Esophagus muscularis mucosa (tissue), 4 donors: Measurements from ENCODE around the gene SNTB2. TPM values are rescaled to one million over a fixed set of nuclear protein-coding genes. Genes with fewer than 3 reads are reported as not detected.
A peak's percentile ranks its signal among the peaks of the same experiment; 100 is the strongest.
"Not testable (repeated sequence)": the region's sequence is repeated elsewhere in the genome, so short reads cannot be mapped to it uniquely, and the experiment has no call there.

Experiments
- DNase-seq: peaks from one replicate; pipeline ENCODE4 v3.0.0-alpha.2; 2017; ENCODE audit errors: extremely low spot score
- H3K27ac ChIP-seq, 4 donors: fragments of 200-600 bp; sonication (generic); replicated peaks in 1 of 4; 1 replicate in 3 of 4; 2 replicates in 1 of 4; pipeline ENCODE4 v1.5.1; 2016 to 2019; ENCODE audit warnings: mild to moderate bottlenecking in 1 of 4
- H3K27me3 ChIP-seq, 4 donors: fragments of 200-600 bp; sonication (generic); one replicate each; pipeline versions ENCODE4 v1.5.1 to v1.6.0; 2016 to 2019
- H3K36me3 ChIP-seq, 4 donors: fragments of 200-600 bp; sonication (generic); one replicate each; pipeline ENCODE4 v1.5.1; 2016 to 2019
- H3K4me1 ChIP-seq, 4 donors: fragments of 200-600 bp; sonication (generic); one replicate each; pipeline ENCODE4 v1.5.1; 2016 to 2019
- H3K4me3 ChIP-seq, 4 donors: fragments of 200-600 bp; sonication (generic); 1 replicate in 2 of 4; 2 replicates in 2 of 4; pipeline ENCODE4 v1.5.1; 2016 to 2019; ENCODE audit warnings: mild to moderate bottlenecking in 4 of 4, moderate library complexity in 1 of 4
- H3K9me3 ChIP-seq, 4 donors: fragments of 200-600 bp; sonication (generic); 1 replicate in 3 of 4; 2 replicates in 1 of 4; pipeline ENCODE4 v1.5.1; 2016 to 2019
- EP300 ChIP-seq: sonication (generic); formaldehyde crosslinking; IDR thresholded peaks from one replicate; pipeline ENCODE4 v1.6.1; 2017; ENCODE audit warnings: antibody characterized with exemption
- POLR2A ChIP-seq: fragments of 450-650 bp; IDR thresholded peaks from one replicate; pipeline ENCODE4 v1.6.1; 2017; ENCODE audit warnings: antibody characterized with exemption, moderate library complexity, mild to moderate bottlenecking, low read depth
- POLR2AphosphoS5 ChIP-seq, 2 donors: sonication (generic); formaldehyde crosslinking; IDR thresholded peaks; one replicate each; pipeline ENCODE4 v1.6.1; 2017; ENCODE audit warnings: antibody characterized with exemption in 2 of 2
- WGBS: methylation state at CpG from one replicate; pipeline ENCODE4 v1.1.5; 2018; 5-methylcytosine and 5-hydroxymethylcytosine counted together
- intact Hi-C: fragments of 100-400 bp; cut with DNase I; formaldehyde crosslinking; loops from one replicate; pipeline ENCODE4 v1.15.1; 2023
- total RNA-seq, 4 donors: library from RNA; depleted of rRNA; stranded (reverse); fragments of >200 nt; gene quantifications; one replicate each; pipeline versions ENCODE4 v1.1.0 to v1.2.1, GENCODE V29; 2016
- TF ChIP-seq, protein P1 (sequence below), 3 experiments: fragments of 200-600 bp in 2 of 3; fragments of 450-650 bp in 1 of 3; sonication (generic) in 2 of 3; IDR thresholded peaks; one replicate each; pipeline ENCODE4 v1.5.1; 2017 to 2019; ENCODE audit warnings: antibody characterized with exemption in 3 of 3, mild to moderate bottlenecking in 2 of 3, moderate library complexity in 1 of 3

SNTB2 gene
- total RNA-seq, 4 donors from 2014 or later = 36.1 to 73.4 (median 54.8) TPM

DNA sequence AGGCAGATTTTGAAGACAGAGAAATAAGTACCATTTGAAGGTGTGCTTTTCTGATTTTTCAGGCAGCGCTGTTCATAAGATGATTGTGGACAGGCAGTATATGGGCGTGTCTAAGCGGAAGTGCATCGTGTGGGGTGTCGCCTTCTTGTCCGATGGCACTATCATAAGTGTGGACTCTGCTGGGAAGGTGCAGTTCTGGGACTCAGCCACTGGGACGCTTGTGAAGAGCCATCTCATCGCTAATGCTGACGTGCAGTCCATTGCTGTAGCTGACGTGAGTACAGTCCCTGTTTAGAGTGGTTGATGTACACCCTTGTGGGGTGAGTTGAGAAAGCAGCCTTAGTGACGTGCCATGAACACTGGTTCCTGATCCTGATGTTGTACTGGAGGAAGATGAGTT, 43.8 kb upstream of the SNTB2 start:
- 91% methylated on average over 11 of the region's 11 CpGs for WGBS
- peaks cover 51 to 96% (median 81%) of the 10 kb centered on the region in 4 donors for H3K36me3 ChIP-seq

DNA sequence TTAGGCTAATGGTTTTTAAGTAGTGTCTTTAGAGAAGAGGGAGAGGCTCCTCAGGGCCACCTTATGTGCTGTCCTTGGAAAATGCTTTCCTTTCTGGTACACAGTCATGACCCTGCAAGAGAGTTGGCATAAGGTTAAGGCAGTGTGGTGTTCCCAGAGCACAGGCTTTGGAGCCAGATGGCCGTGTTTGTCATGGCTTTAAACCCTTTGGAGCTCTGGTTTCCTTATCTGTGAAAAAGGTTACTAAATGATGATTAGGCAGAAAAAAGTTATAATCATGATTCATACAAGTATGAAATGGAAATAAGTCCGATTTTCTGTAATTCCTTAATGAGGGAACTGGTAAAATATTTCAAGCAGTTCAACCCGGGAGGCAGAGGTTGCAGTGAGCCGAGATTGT, 41.3 kb upstream of the SNTB2 start:
- DNase-seq = no peak
- H3K36me3 ChIP-seq = peaks cover 41 to 90% (median 75%) of the 10 kb centered on the region in 4 donors
- no peaks in the 10 kb centered on the region for H3K9me3 ChIP-seq
- TF ChIP-seq POLR2AphosphoS5 (IDR thresholded peaks at IDR 0.05) (no peak), EP300 (no peak), POLR2A (no peak)
- TF ChIP-seq, protein P1, sequence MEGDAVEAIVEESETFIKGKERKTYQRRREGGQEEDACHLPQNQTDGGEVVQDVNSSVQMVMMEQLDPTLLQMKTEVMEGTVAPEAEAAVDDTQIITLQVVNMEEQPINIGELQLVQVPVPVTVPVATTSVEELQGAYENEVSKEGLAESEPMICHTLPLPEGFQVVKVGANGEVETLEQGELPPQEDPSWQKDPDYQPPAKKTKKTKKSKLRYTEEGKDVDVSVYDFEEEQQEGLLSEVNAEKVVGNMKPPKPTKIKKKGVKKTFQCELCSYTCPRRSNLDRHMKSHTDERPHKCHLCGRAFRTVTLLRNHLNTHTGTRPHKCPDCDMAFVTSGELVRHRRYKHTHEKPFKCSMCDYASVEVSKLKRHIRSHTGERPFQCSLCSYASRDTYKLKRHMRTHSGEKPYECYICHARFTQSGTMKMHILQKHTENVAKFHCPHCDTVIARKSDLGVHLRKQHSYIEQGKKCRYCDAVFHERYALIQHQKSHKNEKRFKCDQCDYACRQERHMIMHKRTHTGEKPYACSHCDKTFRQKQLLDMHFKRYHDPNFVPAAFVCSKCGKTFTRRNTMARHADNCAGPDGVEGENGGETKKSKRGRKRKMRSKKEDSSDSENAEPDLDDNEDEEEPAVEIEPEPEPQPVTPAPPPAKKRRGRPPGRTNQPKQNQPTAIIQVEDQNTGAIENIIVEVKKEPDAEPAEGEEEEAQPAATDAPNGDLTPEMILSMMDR (IDR thresholded peaks at IDR 0.05) = no peak
- no peaks in the 10 kb centered on the region for H3K27me3 ChIP-seq
- intact Hi-C loops = no loop called here
- 84% methylated on average over 4 of the region's 4 CpGs for WGBS
- no peaks in the 10 kb centered on the region for H3K4me1 ChIP-seq
- no peak overlapping the region for H3K4me3 ChIP-seq
- H3K27ac ChIP-seq = no peak overlapping the region

More for the DNA sequence above, 43.8 kb upstream of the SNTB2 start:
- Histone ChIP-seq H3K27me3 (no peaks in the 10 kb centered on the region), H3K4me1 (no peaks in the 10 kb centered on the region), H3K27ac (no peak overlapping the region), H3K9me3 (no peaks in the 10 kb centered on the region), H3K4me3 (no peak overlapping the region)
- TF ChIP-seq, protein P1 (IDR thresholded peaks at IDR 0.05) = no peak
- TF ChIP-seq EP300 (no peak), POLR2A (no peak), POLR2AphosphoS5 (IDR thresholded peaks at IDR 0.05) (no peak)
- no peak for DNase-seq
- intact Hi-C loops = no loop called here

- 88% methylated on average over 9 of the region's 9 CpGs for WGBS
- H3K27ac ChIP-seq, DNase-seq, H3K4me3 ChIP-seq, H3K9me3 ChIP-seq, H3K27me3 ChIP-seq, H3K4me1 ChIP-seq: not testable (repeated sequence)
- H3K36me3 ChIP-seq = peaks cover 37 to 92% (median 75%) of the 10 kb centered on the region in 4 donors
- intact Hi-C loops = loop anchor here (1.0 kb wide), 1 partner anchor 137 kb away; no protein-coding TSS in a partner anchor
Observed at GRCh38 chr16:69149621-69150020, 37.3 kb upstream of the SNTB2 start.

GRCh38 chr16:69150146-69150865, 36.7 kb upstream of the SNTB2 start:
- 52% methylated on average over 16 of the region's 16 CpGs for WGBS
- Histone ChIP-seq H3K27me3 (no peaks in the 10 kb centered on the region), H3K9me3 (no peaks in the 10 kb centered on the region), H3K4me1 (no peaks in the 10 kb centered on the region), H3K27ac (no peak overlapping the region), H3K36me3 (peaks cover 30 to 92% (median 75%) of the 10 kb centered on the region in 4 donors), H3K4me3 (no peak overlapping the region)
- no peak for TF ChIP-seq POLR2A
- TF ChIP-seq, protein P1 (IDR thresholded peaks at IDR 0.05) = peak; percentile 68 to 86 (median 79)
- intact Hi-C loops = loop anchor here (1.0 kb wide), 1 partner anchor 136 kb away; no protein-coding TSS in a partner anchor
- no peak for DNase-seq

- H3K27me3 ChIP-seq = no peaks in the 10 kb centered on the region
- TF ChIP-seq, protein P1 (IDR thresholded peaks at IDR 0.05) = no peak
- TF ChIP-seq POLR2AphosphoS5 (IDR thresholded peaks at IDR 0.05) = no peak
- TF ChIP-seq POLR2A = no peak
- TF ChIP-seq EP300 = no peak
- intact Hi-C loops = no loop called here
- no peaks in the 10 kb centered on the region for H3K4me1 ChIP-seq
- WGBS = 80% methylated on average over 3 of the region's 3 CpGs
- H3K4me3 ChIP-seq = no peak overlapping the region
- no peak for DNase-seq
- peaks cover 32 to 100% (median 89%) of the 10 kb centered on the region in 4 donors for H3K36me3 ChIP-seq
- H3K9me3 ChIP-seq = no peaks in the 10 kb centered on the region
- no peak overlapping the region for H3K27ac ChIP-seq
Observed at GRCh38 chr16:69157196-69157595, 29.8 kb upstream of the SNTB2 start.
